HG03575 (cell line): ENCODE measurements around the gene LRRC58.
"Not testable (repeated sequence)": the region's sequence is repeated elsewhere in the genome, so short reads cannot be mapped to it uniquely, and the experiment has no call there.

Source experiments
- ATAC-seq: cut with Tn5 transposase; IDR thresholded peaks from one replicate; pipeline ENCODE4 v1.9.1; 2021; ENCODE audit not compliant: unreplicated experiment, insufficient number of reproducible peaks, low FRiP score; ENCODE audit errors: extremely low read depth

LRRC58 gene

DNA sequence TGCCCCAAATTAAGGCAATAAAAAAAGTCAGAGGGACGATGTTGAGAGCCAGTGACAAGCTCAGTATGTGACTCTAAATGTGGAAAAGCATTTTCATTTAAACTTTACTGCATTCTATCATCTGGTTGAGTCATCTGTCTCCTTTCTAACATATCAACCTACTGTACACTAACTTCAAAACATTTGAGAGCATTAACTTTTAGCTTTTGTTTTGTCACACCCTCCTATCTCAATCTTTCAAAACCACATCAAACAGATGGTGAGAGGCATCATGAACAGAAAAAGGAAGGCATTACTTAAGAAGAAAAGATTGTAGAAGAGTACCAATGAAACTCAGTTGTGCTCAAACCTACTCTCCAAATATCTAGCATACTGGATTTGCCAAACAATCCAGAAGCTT is 4.8 kb downstream of the LRRC58 start:
- ATAC-seq: no peak

DNA sequence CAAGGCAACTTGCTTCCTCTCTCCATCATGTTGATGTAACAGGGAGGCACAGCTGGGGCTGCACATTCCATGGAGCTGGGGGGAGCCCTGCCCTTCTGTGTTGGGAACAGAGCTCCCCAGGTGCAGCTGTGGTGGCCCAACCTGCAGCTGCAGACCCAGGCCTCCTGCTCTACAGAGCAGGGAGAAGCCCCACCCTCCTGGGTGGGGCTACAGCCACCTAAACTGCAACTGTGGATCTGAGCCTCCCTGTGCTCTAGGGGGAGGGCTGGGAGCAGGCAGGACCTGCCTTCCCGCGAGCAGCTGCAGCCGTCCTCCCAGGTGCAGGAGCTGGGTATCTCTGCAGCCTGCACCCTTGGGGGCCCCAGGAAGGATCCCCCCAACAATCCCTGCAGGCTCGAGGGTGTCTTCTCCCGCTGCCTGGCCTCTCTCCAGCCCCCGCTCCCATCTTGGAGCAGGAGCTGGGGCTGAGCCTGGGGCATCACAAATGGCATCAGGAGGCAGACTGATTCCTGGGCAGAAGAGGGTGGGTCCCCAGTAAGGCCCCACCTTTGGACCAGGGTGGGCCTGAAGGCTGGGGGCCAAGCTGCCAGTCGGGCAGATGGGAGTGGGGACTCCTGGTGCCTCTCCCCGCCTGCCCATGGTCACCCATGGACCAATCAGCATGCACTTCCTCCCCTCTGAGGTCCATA is 7.4 kb downstream of the LRRC58 start:
- no peak for ATAC-seq

DNA sequence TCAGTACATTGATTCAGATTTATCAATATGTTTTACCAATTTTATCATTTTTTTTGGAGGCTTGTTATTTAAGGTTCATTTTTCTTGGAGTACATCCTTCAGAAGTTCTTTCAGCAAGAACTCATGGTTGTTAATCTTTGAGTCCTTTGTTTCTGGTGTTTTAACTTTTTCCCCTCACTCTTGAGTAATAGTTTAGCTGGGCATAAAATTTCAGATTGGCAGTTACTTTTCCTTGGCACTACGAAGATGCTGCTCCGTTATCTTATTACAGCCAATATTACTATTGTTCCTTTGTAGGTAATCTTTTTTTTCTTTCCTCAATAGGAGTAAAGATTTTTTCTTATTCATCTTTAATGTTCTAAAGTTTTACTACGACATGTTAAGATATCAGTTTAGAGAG is 9.8 kb downstream of the LRRC58 start:
- ATAC-seq: no peak

DNA sequence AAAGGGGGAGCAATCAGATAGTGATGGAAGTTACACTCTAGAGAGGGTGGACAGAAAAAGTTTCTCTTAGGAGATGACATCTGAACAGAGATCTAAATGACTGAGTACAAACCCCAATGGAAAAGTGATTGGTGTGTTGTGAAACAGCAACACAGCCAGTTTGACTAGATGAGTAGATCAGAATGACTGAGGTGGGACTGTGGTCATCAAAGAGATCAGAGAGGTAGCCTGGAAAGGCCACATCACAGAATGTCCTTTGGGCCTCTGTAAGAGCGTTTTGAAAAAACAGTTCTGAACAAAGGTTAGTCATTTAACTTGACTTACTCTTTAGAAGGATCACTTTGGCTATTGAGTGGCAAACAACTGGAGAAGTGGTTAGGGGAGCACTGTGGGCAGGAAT is 10.6 kb downstream of the LRRC58 start:
- no peak for ATAC-seq

DNA sequence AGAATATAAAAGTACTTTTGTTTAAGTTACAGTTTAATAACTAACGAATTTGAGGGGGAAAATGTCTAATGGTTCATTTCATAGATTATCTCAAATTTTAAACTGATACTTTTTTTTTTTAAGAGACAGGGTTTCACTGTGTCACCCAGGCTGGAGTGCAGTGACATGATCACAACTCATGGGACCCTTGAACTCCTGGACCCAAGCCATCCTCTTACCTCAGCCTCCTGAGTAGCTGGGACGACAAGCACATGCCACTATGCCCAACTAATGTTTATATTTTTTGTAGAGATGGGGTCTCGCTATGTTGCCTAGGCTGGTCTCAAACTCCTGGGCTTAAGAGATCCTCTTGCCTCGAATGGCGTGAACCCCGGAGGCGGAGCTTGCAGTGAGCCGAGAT is 16.5 kb downstream of the LRRC58 start:
- no peak for ATAC-seq

DNA sequence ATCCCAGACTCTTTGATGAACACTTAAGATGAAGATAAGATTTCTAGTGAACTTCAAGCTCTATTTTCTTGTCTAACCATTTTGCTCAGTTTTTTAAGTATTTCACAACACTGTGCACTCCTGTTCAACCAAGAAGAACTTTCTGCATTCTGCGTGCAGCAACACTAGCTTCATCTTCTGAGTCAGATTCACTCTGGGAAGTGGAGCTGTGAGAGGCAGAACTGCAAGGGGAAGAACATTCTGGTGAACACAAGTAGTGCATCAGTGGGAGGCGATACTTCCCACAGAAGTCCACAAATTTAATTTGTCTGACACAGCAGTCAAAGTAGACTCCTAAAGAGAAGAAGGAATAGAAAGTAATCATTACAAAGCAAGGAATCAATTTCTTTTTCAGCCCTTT is 18.1 kb downstream of the LRRC58 start:
- no peak for ATAC-seq

DNA sequence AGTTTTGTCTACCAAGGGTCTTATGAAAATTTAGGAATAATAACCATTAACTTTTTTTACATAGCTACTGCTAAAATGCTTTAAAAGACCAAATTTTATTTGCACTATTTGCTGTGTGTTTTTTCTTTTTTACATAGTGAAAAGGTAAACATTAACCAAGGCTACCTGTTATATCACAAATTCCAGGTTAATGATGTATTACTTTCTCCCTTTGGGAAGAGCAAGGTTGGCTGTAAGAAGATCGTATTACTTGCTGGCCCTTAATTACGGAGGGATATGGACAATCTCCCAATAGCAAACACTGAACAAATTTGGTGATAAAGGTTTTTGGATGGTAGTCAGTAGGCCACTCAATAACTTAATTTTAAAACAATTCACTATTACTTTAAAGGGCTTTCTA is 22.4 kb downstream of the LRRC58 start:
- no peak for ATAC-seq

DNA sequence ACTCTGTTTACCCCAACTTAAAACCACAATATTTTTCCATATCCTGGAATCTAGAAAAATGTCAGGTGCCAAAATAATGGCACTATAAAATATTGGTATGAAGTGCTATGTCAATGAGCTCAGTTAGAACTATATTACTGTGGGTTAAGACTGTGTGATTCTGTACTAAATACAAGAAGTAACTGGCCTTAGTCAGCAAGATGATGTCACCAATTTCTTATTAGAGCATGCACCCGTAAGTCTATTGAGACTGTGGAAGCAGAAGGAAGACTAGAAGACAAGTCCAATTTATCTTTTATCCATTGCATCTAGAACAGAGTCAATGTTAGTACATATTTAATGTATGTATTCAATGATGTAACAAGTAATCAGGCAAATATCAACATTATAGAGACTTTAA is 25.0 kb downstream of the LRRC58 start:
- no peak for ATAC-seq

DNA sequence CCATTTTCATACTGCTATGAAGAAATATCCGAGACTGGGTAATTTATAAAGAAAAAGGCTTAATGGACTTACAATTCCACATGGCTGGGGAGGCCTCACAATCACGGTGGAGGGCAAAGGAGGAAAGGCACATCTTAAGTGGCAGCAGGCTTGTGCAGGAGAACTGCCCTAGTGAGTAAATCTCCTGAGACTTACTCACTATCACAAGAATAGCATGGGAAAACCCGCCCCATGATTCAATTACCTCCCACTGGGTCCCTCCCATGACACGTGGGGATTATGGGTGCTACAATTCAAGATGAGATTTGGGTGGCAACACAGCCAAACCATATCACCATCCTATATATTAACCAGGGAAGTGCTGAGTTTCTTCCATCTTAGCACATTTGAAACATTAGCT is 25.4 kb downstream of the LRRC58 start:
- ATAC-seq: not testable (repeated sequence)

DNA sequence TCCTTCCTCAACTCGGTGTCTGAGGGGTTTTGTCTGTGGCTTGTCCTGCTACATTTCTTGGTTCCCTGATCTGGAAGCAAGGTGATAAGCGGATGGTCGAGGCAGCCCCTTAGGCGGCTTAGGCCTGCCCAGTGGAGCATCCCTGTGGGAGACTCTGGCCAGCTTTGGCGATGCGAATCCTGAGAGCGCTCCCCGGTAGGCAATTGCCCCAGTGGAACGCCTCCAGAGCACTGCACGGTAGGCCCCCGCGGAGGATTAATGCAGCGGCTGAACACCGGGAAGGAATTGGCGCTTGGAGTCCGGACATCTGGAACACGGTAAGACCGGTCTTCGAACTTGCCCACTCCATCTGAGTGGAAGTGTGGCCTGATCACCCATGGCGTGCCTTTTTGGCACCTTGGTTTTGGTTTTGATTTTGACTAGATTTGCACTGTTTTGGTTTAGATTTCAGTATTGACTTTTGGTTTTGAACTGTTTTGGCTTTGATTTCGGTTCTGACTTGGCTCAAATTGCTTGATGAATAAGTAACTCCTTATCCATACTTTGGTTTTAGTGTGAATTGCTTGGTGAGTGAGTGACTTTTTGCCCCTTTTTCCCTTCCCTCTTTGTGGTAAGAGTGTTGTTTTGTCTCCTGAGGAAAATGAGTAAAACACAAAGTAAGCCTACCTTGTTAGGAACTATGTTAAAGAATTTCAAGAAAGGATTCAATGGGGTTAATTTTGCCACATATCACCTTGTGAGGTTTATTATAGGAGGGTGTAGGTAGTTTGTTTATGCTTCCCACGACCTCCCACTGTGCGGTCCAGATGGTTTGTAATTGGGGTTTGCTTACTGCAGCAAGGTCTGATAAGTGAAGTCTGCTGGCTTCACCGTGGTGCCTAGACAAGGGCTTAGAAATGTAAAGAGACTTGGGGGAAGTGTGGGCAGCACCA is 37.0 kb downstream of the LRRC58 start:
- ATAC-seq: no peak

DNA sequence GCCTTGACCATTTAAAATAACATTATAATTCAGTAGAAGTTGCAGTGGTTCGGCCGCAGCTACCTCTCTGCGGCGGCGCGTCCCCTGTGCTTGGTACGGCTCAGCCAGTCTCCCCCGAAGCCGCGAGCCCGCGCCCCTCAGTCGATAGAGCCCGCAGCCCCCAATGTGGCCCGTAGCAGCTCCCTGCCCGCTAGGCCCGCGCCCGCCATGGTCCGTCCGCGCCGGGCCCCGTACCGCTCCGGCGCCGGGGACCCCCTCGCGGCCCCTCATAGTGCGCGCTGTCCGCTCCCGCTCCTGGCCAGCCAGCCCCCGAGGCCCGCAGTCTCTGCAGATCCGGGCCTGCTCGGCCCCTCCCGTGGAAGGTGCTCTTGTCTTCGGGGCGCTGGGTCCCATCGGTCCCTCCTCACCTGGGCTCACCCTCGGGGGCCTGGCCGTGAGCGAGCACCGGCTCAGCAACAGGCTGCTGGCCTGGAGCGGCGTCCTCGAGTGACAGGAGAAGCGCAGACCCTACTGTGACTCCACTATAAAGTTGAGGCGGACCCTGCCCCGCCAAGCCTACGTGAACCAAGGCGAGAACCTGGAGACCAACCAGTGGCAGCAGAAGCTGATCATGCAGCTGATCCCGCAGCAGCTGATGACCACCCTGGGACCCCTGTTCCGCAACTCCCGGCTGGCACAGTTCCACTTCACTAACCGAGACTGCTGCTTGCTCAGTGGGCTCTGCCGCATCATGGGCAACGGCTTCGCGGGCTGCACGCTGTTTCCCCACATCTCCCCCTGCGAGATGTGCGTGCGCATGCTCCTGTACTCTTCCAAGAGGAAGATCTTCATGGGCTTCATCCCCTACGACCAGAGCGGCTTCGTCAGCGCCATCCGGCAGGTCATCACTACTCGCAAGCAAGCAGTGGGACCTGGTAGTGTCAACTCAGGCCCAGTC is 42.4 kb downstream of the LRRC58 start:
- ATAC-seq: no peak

DNA sequence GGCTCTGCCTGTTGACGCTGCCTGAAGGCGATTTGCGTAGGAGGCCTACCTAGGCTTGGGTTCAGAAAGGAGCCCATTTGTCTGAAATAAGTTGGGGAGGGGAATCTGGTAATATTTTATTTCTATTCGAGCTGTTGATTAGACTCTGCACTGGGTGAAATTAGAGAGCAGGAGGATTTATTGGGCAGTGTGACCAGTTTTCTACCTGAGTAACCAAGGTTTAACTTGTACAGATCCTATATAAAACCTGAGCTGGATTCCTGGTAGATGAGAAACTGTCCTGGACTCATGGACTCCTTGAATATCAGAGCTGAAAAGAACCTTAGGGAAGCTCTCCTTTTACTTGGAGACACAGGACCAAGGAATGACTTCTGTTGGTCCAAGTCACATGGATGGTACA is 44.5 kb downstream of the LRRC58 start:
- no peak for ATAC-seq

DNA sequence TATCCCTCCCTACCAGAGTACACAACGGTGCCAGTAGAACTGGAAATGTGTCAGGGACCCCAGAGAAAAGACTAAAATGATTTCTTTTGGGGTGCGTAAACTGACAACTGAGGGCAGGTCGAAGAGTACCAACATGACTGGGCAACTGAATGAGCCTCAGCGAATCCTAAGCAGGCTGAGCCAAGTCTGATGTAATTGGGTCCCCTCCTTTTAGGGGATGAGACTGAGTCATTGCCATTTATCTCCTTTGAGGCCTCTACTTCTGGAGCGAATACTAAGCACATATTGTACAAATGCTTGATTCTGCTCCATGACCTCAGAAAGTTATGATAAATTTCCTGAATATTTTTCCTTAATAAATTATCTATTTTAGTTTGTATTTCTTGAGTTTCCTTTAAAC is 46.8 kb downstream of the LRRC58 start:
- no peak for ATAC-seq

DNA sequence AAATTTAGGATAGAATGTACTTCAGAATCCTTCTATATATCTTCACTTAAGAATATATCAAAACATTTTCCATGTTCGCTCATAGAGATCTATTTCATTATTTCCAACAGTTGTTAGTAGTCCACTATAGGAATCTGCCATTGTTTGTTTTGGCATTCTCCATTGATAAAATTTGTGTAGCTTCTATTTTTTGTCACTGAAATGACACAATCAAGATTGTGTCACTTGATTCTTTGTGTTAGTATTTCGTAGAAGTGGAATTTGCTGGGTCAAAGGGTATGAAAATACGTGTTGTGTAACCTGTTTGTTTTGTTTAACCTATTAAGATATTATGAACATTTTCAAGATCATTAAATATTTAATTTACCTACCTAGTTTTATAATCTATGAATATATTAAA is 48.2 kb downstream of the LRRC58 start:
- no peak for ATAC-seq

DNA sequence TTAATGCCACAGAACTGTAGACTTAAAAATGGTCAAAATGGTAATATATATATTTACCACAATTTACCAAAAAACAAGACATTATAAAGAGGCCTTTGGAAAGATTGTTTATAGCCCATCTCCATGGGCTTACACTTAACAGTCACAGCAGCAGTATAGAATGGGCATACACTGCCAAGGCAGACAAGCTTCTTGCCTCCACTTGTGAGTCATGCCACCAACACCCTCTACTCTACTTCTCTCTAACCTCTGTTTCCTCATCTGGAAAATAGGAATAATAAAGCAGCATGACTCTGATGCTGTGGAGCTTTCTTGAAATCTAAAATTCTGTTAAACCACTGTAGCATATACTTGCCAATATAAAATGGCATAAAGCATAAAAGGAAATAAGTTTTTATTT is 49.8 kb downstream of the LRRC58 start:
- no peak for ATAC-seq

DNA sequence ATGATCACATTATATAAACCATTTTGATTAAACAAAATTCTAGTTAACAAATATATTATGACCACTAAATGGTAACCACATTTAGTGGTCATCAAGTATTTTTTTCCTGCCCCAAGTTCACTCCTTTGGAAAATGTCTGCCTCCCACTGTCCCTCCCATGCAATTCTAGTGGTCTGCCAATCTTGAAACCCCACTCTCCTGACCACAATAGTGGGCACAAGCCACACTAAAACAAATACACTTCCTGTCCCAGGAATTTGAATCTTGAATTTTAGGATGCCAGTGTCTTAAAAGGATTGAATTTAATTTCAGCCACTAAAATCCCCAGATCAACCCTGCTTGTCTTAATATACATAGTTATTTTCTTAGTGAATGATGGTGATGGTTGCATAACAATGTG is 50.2 kb downstream of the LRRC58 start:
- ATAC-seq: no peak

DNA sequence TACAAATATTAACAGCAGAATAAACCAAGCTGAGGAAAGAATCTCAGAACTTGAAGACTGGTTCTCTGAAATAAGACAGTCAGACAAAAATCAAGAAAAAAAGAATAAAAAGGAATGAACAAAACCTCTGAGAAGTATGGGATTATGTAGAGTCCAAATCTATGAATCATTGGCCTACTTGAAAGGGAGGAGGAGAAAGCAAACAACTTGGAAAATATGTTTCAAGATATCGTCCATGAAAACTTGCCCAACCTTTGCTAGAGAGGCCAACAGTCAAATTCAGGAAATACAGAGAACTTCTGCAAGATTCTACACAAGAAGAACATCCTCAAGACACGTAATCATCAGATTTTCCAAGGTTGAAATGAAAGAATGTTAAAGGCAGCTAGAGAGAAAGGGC is 57.6 kb downstream of the LRRC58 start:
- ATAC-seq: not testable (repeated sequence)

DNA sequence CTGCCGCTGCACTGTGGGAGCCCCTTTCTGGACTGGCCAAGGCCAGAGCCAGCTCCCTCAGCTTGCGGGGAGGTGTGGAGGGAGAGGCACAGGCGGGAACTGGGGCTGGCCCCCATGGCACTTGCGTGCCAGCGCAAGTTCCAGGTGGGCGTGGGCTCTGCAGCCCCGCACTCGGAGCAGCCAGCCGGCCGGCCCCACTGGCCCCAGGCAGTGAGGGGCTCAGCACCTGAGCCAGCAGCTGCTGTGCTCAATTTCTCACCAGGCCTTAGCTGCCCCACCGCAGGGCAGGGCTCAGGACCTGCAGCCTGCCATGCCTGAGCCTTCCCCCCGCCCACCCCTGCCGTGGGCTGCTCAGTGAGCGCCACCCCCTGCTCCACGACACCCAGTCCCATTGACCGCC is 59.5 kb downstream of the LRRC58 start:
- no peak for ATAC-seq

DNA sequence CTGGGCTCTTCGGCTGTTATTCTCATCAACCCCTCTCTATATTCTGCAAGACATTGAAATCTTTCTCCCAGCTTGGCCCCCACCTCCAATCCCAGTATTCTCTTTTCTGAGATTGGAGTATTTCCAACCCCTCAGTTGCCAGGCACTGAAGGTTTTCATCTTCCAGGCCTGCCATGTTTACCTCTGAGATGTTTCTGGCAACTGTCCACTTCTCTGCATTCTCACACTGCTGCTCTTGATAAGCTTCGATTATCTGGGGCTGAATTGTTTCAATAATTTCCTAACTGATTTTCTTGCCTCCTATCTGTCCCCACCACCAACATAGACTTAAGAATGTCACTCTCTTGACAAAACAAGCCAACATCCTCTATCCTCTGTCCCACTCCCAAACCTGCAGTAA is 62.7 kb downstream of the LRRC58 start:
- ATAC-seq: no peak

DNA sequence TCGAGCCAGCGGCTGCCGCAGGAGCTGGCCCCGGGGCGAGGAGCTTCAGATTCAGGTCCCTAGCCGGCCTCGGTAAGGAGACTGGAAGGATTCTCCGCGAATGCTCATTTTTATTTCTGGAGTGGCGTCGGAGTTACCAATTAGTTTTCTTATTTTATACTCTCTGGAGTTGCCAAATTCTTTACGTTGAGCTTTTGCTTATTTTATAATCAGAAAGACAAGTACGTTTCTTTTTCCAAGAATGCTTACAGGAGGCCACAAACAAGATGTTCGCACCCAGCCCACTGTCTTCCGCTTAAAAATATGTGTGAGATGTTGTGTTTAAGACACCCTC is 63.7 kb downstream of the LRRC58 start:
- ATAC-seq: no peak
